GM23248 (cell line): ENCODE results near the gene ENTPD8. TPM values are rescaled to one million over a fixed set of nuclear protein-coding genes. Genes with fewer than 3 reads are reported as not detected.

Experiments
- DNase-seq: peaks from one replicate; pipeline ENCODE4 v3.0.0-alpha.2; 2015
- H2AFZ ChIP-seq: fragments of 200-600 bp; sonication (generic); 2 replicates; pipeline ENCODE4 v1.6.1; 2016; ENCODE audit warnings: antibody characterized with exemption
- H3F3A ChIP-seq: fragments of 200-600 bp; sonication (generic); 2 replicates; pipeline ENCODE4 v1.6.1; 2016; ENCODE audit warnings: mild to moderate bottlenecking, antibody characterized with exemption, mixed run types; ENCODE audit not compliant: insufficient read depth
- H3K27ac ChIP-seq: fragments of 200-600 bp; sonication (generic); 2 replicates; pipeline ENCODE4 v1.5.1; 2016; ENCODE audit warnings: mild to moderate bottlenecking
- H3K27me3 ChIP-seq: fragments of 200-600 bp; sonication (generic); replicated peaks from 2 replicates; pipeline ENCODE4 v1.6.1; 2016; ENCODE audit warnings: mild to moderate bottlenecking; ENCODE audit not compliant: insufficient read depth
- H3K36me3 ChIP-seq: fragments of 200-600 bp; sonication (generic); 2 replicates; pipeline ENCODE4 v1.6.1; 2016; ENCODE audit warnings: low read depth, mild to moderate bottlenecking
- H3K4me1 ChIP-seq: fragments of 200-600 bp; sonication (generic); 2 replicates; pipeline ENCODE4 v1.6.1; 2016; ENCODE audit warnings: mild to moderate bottlenecking; ENCODE audit not compliant: insufficient read depth
- H3K4me2 ChIP-seq: fragments of 200-600 bp; sonication (generic); one replicate; pipeline ENCODE4 v1.6.1; 2016; ENCODE audit warnings: mild to moderate bottlenecking; ENCODE audit not compliant: unreplicated experiment
- H3K4me3 ChIP-seq: fragments of 200-600 bp; sonication (generic); 2 replicates; pipeline ENCODE4 v1.5.1; 2016; ENCODE audit warnings: mild to moderate bottlenecking
- H3K79me2 ChIP-seq: fragments of 200-600 bp; sonication (generic); 2 replicates; pipeline ENCODE4 v1.6.1; 2016; ENCODE audit warnings: mild to moderate bottlenecking; ENCODE audit not compliant: insufficient read depth
- H3K9ac ChIP-seq: fragments of 200-600 bp; sonication (generic); 2 replicates; pipeline ENCODE4 v1.6.1; 2016; ENCODE audit warnings: mild to moderate bottlenecking
- H3K9me2 ChIP-seq: fragments of 200-600 bp; sonication (generic); 2 replicates; pipeline ENCODE4 v1.6.1; 2016; ENCODE audit warnings: mixed run types, mild to moderate bottlenecking, moderate library complexity; ENCODE audit not compliant: insufficient read depth
- H3K9me3 ChIP-seq: fragments of 200-600 bp; sonication (generic); one replicate; pipeline ENCODE4 v1.6.1; 2017; ENCODE audit warnings: low read depth
- H4K20me1 ChIP-seq: fragments of 200-600 bp; sonication (generic); 2 replicates; pipeline ENCODE4 v1.6.0; 2016; ENCODE audit not compliant: insufficient read depth
- EZH2 ChIP-seq: fragments of 200-600 bp; sonication (generic); IDR thresholded peaks from 2 replicates; pipeline ENCODE4 v1.6.1; 2018; ENCODE audit warnings: antibody characterized with exemption, mild to moderate bottlenecking; ENCODE audit not compliant: insufficient read depth, poor library complexity, severe bottlenecking
- EZH2phosphoT487 ChIP-seq: fragments of 200-600 bp; sonication (generic); IDR thresholded peaks from 2 replicates; pipeline ENCODE4 v1.6.1; 2018; ENCODE audit warnings: antibody characterized with exemption, moderate library complexity, mild to moderate bottlenecking, low read depth; ENCODE audit not compliant: insufficient read depth
- WGBS, 2 experiments: methylation state at CpG; one replicate each; pipeline ENCODE4 v1.1.6; 2015 to 2017; ENCODE audit warnings: low lambda C conversion rate in 2 of 2, low coverage in 1 of 2; ENCODE audit errors: missing lambda C conversion rate in 2 of 2; 5-methylcytosine and 5-hydroxymethylcytosine counted together
- in situ Hi-C: fragments of 300-500 bp; cut with MboI; formaldehyde crosslinking; loops from 2 replicates; pipeline ENCODE4 v1.15.0; 2020
- polyA plus RNA-seq: library from polyadenylated mRNA; unstranded; fragments of >200 nt; fragmentation: Nextera tagmentation; extraction: Ambion mirVana; gene quantifications from 2 replicates; pipeline ENCODE4 v1.2.1, GENCODE V29; 2016
- total RNA-seq: library from RNA; depleted of rRNA; stranded (reverse); fragments of >200 nt; shearing (Covaris generic); gene quantifications from 2 replicates; pipeline ENCODE4 v1.2.3, GENCODE V29; 2014

ENTPD8 gene
- total and polyA plus RNA-seq, 2 experiments from 2014 or later = not detected

- Histone ChIP-seq H3F3A (peaks cover 7% of the 10 kb centered on the region; the same call in 1 of the 2 replicates), H3K9me2 (no peaks in the 10 kb centered on the region), H3K9ac (no peak overlapping the region), H3K27ac (no peak overlapping the region), H2AFZ (no peak overlapping the region), H3K79me2 (no peaks in the 10 kb centered on the region), H4K20me1 (no peaks in the 10 kb centered on the region), H3K36me3 (no peaks in the 10 kb centered on the region), H3K4me2 (no peak overlapping the region), H3K4me1 (peaks cover 19% of the 10 kb centered on the region), H3K27me3 (no peaks in the 10 kb centered on the region), H3K4me3 (no peak overlapping the region), H3K9me3 (no peaks in the 10 kb centered on the region)
- no peak for TF ChIP-seq EZH2phosphoT487
- TF ChIP-seq EZH2 = no peak
- DNase-seq = no peak
- 18 to 24% methylated on average over 5 to 7 of the region's 7 CpGs for WGBS, 2 experiments
- in situ Hi-C loops = no loop called here
These were observed 771 bp upstream of the ENTPD8 start for GRCh38 chr9:137441935-137442321.

- TF ChIP-seq EZH2 (no peak), EZH2phosphoT487 (no peak)
- H4K20me1 ChIP-seq = no peaks in the 10 kb centered on the region
- H3K9me3 ChIP-seq = no peaks in the 10 kb centered on the region
- no peak overlapping the region for H3K9ac ChIP-seq
- H3K4me1 ChIP-seq = no peaks in the 10 kb centered on the region
- H3K36me3 ChIP-seq = no peaks in the 10 kb centered on the region
- no peak for DNase-seq
- H2AFZ ChIP-seq = no peak overlapping the region
- H3K27me3 ChIP-seq = no peaks in the 10 kb centered on the region
- no peak overlapping the region for H3K4me2 ChIP-seq
- no peaks in the 10 kb centered on the region for H3K79me2 ChIP-seq
- 62 to 65% methylated on average over 18 of the region's 18 CpGs for WGBS, 2 experiments
- no peaks in the 10 kb centered on the region for H3F3A ChIP-seq
- H3K9me2 ChIP-seq = no peaks in the 10 kb centered on the region
- H3K27ac ChIP-seq = no peak overlapping the region
- no peak overlapping the region for H3K4me3 ChIP-seq
- in situ Hi-C loops = no loop called here
These were observed 1.9 kb downstream of the ENTPD8 start for GRCh38 chr9:137439158-137439714.

- in situ Hi-C loops = no loop called here
- WGBS, 2 experiments = 60 to 62% methylated on average over 9 to 20 of the region's 22 CpGs
- no peaks in the 10 kb centered on the region for H3K9me2 ChIP-seq
These were observed 2.5 kb downstream of the ENTPD8 start for GRCh38 chr9:137438591-137439157.

GRCh38 chr9:137437691-137438590, 3.2 kb downstream of the ENTPD8 start:
- WGBS, 2 experiments = 75 to 80% methylated on average over 29 of the region's 40 CpGs
- Histone ChIP-seq H3F3A (no peaks in the 10 kb centered on the region), H3K9me3 (no peaks in the 10 kb centered on the region), H3K9ac (no peak overlapping the region), H3K36me3 (no peaks in the 10 kb centered on the region), H3K4me2 (no peak overlapping the region), H3K79me2 (no peaks in the 10 kb centered on the region), H3K4me1 (no peaks in the 10 kb centered on the region), H4K20me1 (no peaks in the 10 kb centered on the region), H3K27me3 (no peaks in the 10 kb centered on the region), H3K9me2 (no peaks in the 10 kb centered on the region), H2AFZ (no peak overlapping the region), H3K4me3 (no peak overlapping the region), H3K27ac (no peak overlapping the region)
- TF ChIP-seq EZH2 = no peak
- TF ChIP-seq EZH2phosphoT487 = no peak
- no peak for DNase-seq
- in situ Hi-C loops = no loop called here

More at GRCh38 chr9:137438591-137439157, 2.5 kb downstream of the ENTPD8 start:
- no peak overlapping the region for H3K27ac ChIP-seq
- H4K20me1 ChIP-seq = no peaks in the 10 kb centered on the region
- no peaks in the 10 kb centered on the region for H3F3A ChIP-seq
- no peaks in the 10 kb centered on the region for H3K4me1 ChIP-seq
- no peak overlapping the region for H3K4me2 ChIP-seq
- H3K36me3 ChIP-seq = no peaks in the 10 kb centered on the region
- no peak overlapping the region for H3K9ac ChIP-seq
- no peak for DNase-seq
- H3K27me3 ChIP-seq = no peaks in the 10 kb centered on the region
- no peak overlapping the region for H2AFZ ChIP-seq
- no peaks in the 10 kb centered on the region for H3K9me3 ChIP-seq
- H3K79me2 ChIP-seq = no peaks in the 10 kb centered on the region
- no peak overlapping the region for H3K4me3 ChIP-seq
- TF ChIP-seq EZH2phosphoT487 (no peak), EZH2 (no peak)
